Natural killer cell (primary cell): Measurements from ENCODE around the gene HSD17B10. TPM values are rescaled to one million over a fixed set of nuclear protein-coding genes. Genes with fewer than 3 reads are reported as not detected.

Experiments used
- ATAC-seq, 3 donors: fragments of 150-1000 bp in 2 of 3; fragments of 200-7000 bp in 1 of 3; cut with Tn5 transposase; 1 replicate in 1 of 3; 2 replicates in 2 of 3; pipeline ENCODE4 v1.10.0; 2021; ENCODE audit warnings: mild to moderate bottlenecking in 2 of 3, moderate library complexity in 2 of 3
- DNase-seq, 2 donors: peaks; one replicate each; pipeline versions ENCODE4 v3.0.0 to v3.0.0-alpha.2; 2013 to 2021; ENCODE audit warnings: mixed read lengths in 1 of 2
- H3K27ac ChIP-seq: one replicate; pipeline ENCODE4 v1.5.1; 2013; ENCODE audit warnings: mild to moderate bottlenecking, low read length
- H3K27me3 ChIP-seq: one replicate; pipeline ENCODE4 v1.6.1; 2013; ENCODE audit warnings: low read length; ENCODE audit not compliant: control insufficient read depth, insufficient read depth
- H3K36me3 ChIP-seq: one replicate; pipeline ENCODE4 v1.6.1; 2013; ENCODE audit warnings: low read length; ENCODE audit not compliant: control insufficient read depth, insufficient read depth
- H3K4me1 ChIP-seq: one replicate; pipeline ENCODE4 v1.6.1; 2013; ENCODE audit warnings: low read length; ENCODE audit not compliant: control insufficient read depth, insufficient read depth
- H3K4me3 ChIP-seq: one replicate; pipeline ENCODE4 v1.5.1; 2013; ENCODE audit warnings: low read length
- H3K9me3 ChIP-seq: one replicate; pipeline ENCODE4 v1.6.1; 2013; ENCODE audit warnings: low read length; ENCODE audit not compliant: control insufficient read depth, insufficient read depth
- H3K27ac Mint-ChIP-seq, 2 donors: one replicate each; pipeline ENCODE4 v1.8.0; 2022; ENCODE audit warnings: mild to moderate bottlenecking in 2 of 2, mixed read lengths in 2 of 2, moderate library complexity in 1 of 2
- H3K27me3 Mint-ChIP-seq, 2 donors: one replicate each; pipeline ENCODE4 v1.8.0; 2022; ENCODE audit warnings: low read depth in 2 of 2, mixed read lengths in 2 of 2
- H3K36me3 Mint-ChIP-seq: one replicate; pipeline ENCODE4 v1.8.0; 2022; ENCODE audit warnings: mixed read lengths
- H3K4me1 Mint-ChIP-seq, 2 donors: one replicate each; pipeline ENCODE4 v1.8.0; 2022; ENCODE audit warnings: mixed read lengths in 2 of 2
- H3K4me3 Mint-ChIP-seq: one replicate; pipeline ENCODE4 v1.8.0; 2022; ENCODE audit warnings: mild to moderate bottlenecking, moderate library complexity, mixed read lengths
- H3K9me3 Mint-ChIP-seq, 2 donors: one replicate each; pipeline ENCODE4 v1.8.0; 2022; ENCODE audit warnings: mixed read lengths in 2 of 2
- WGBS: methylation state at CpG from one replicate; pipeline ENCODE4 v1.1.7; 2013; ENCODE audit warnings: missing lambda C conversion rate; ENCODE audit not compliant: insufficient coverage; 5-methylcytosine and 5-hydroxymethylcytosine counted together
- intact Hi-C: fragments of 100-400 bp; cut with micrococcal nuclease; formaldehyde crosslinking; loops from one replicate; pipeline ENCODE4 v1.14.2; 2022
- total RNA-seq, 4 donors: library from RNA; stranded (reverse); fragments of 120-200 nt in 1 of 4; gene quantifications; one replicate each; pipeline versions ENCODE4 v1.2.3 to v1.2.4, GENCODE V29; 2013 to 2022
- TF ChIP-seq, protein P1 (sequence below): fragments of 200-600 bp; IDR thresholded peaks from one replicate; pipeline ENCODE4 v1.8.0; 2022; ENCODE audit warnings: antibody characterized with exemption

HSD17B10 gene
- total RNA-seq, 3 donors from 2014 or later (not counting 1 experiment from before 2014, with no cell fraction given) = 49.2 to 56.4 (median 54.3) TPM

GRCh38 chrX:53445977-53446376 is 11.8 kb upstream of the HSD17B10 start:
- Histone ChIP-seq H3K36me3 (no peaks in the 10 kb centered on the region), H3K4me3 (no peak overlapping the region), H3K9me3 (no peaks in the 10 kb centered on the region), H3K4me1 (peaks cover 12% of the 10 kb centered on the region), H3K27me3 (no peaks in the 10 kb centered on the region), H3K27ac (no peak overlapping the region)
- DNase-seq (peak in 1 of 2 donors; percentile 59), ATAC-seq (peak in 2 of 3 donors; percentile 34 to 46)
- H3K27me3 Mint-ChIP-seq = peaks cover 2 to 20% of the 10 kb centered on the region in 2 donors
- no peak overlapping the region for H3K27ac Mint-ChIP-seq
- no peak overlapping the region for H3K4me3 Mint-ChIP-seq
- no peaks in the 10 kb centered on the region for H3K9me3 Mint-ChIP-seq
- WGBS = 44% methylated on average over 6 of the region's 6 CpGs
- intact Hi-C loops = no loop called here
- no peaks in the 10 kb centered on the region for H3K36me3 Mint-ChIP-seq
- TF ChIP-seq, protein P1, sequence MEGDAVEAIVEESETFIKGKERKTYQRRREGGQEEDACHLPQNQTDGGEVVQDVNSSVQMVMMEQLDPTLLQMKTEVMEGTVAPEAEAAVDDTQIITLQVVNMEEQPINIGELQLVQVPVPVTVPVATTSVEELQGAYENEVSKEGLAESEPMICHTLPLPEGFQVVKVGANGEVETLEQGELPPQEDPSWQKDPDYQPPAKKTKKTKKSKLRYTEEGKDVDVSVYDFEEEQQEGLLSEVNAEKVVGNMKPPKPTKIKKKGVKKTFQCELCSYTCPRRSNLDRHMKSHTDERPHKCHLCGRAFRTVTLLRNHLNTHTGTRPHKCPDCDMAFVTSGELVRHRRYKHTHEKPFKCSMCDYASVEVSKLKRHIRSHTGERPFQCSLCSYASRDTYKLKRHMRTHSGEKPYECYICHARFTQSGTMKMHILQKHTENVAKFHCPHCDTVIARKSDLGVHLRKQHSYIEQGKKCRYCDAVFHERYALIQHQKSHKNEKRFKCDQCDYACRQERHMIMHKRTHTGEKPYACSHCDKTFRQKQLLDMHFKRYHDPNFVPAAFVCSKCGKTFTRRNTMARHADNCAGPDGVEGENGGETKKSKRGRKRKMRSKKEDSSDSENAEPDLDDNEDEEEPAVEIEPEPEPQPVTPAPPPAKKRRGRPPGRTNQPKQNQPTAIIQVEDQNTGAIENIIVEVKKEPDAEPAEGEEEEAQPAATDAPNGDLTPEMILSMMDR = peak; percentile 32
- H3K4me1 Mint-ChIP-seq = peaks cover 0 to 9% of the 10 kb centered on the region in 2 donors

- peaks cover 5 to 9% of the 10 kb centered on the region in 2 donors for H3K4me1 Mint-ChIP-seq
- Histone ChIP-seq H3K9me3 (no peaks in the 10 kb centered on the region), H3K27me3 (no peaks in the 10 kb centered on the region), H3K36me3 (no peaks in the 10 kb centered on the region), H3K27ac (no peak overlapping the region), H3K4me3 (no peak overlapping the region), H3K4me1 (peaks cover 18% of the 10 kb centered on the region)
- no peaks in the 10 kb centered on the region for H3K36me3 Mint-ChIP-seq
- peaks cover 8 to 30% of the 10 kb centered on the region in 2 donors for H3K27me3 Mint-ChIP-seq
- no peak overlapping the region for H3K4me3 Mint-ChIP-seq
- TF ChIP-seq, protein P1 = no peak
- WGBS = no CpG with 5 or more reads among the region's 1 CpG
- intact Hi-C loops = no loop called here
- ATAC-seq (no peak), DNase-seq (no peak)
- no peaks in the 10 kb centered on the region for H3K9me3 Mint-ChIP-seq
- H3K27ac Mint-ChIP-seq = no peak overlapping the region
Observed at GRCh38 chrX:53442322-53442631, 8.1 kb upstream of the HSD17B10 start.

DNA sequence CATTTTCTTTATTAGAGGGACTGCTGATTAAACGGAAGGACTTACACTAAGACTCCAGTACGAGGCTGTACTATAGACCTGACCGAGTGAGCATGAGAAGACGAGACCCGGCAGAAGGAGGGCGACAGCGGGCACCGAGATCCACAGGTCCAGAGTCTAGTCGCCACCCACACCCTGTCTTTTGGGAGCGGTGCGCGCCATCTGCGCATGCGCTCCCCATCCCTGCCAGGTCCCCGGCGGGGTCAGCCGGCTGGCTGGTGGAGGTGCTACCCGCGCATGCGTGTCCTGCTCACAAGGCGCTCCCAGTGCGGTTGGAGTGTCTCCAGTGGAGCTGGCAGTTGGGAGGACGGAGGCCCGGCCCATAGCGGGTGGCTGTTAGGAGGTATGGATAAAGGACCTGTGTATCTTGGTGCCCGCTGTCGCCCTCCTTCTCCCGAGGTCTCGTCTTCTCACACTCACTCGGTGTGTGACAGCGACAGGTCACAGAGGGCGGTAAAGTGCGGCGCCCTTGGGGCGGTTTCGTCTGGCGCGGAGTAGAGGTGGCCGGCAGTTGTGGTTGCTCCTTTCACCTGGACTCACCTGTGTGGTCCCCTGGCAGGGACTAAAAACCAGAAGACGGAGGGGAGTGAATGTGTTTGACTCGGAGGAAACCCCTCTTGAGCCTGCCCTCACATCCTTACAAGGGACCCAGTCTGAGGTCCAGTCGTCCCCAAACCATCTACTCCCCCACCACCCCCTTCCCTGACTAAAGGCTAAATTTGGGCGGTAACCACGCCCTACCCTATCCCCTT is 7.6 kb upstream of the HSD17B10 start:
- Mint-ChIP-seq H3K27ac (peak overlapping the region in 1 of 2 donors; percentile 77), H3K27me3 (peaks cover 8 to 31% of the 10 kb centered on the region in 2 donors), H3K36me3 (no peaks in the 10 kb centered on the region), H3K4me3 (peak overlapping the region; percentile 77), H3K9me3 (no peaks in the 10 kb centered on the region), H3K4me1 (peaks cover 5 to 9% of the 10 kb centered on the region in 2 donors)
- ATAC-seq = peak; percentile 73 to 80 (median 73)
- Histone ChIP-seq H3K9me3 (no peaks in the 10 kb centered on the region), H3K4me3 (peak overlapping the region; percentile 35), H3K36me3 (no peaks in the 10 kb centered on the region), H3K4me1 (peaks cover 18% of the 10 kb centered on the region), H3K27ac (no peak overlapping the region), H3K27me3 (no peaks in the 10 kb centered on the region)
- TF ChIP-seq, protein P1 = no peak
- DNase-seq = peak; percentile 49 to 86
- 2% methylated on average over 34 of the region's 44 CpGs for WGBS
- intact Hi-C loops = no loop called here
